Stimulated activated CD4-positive, alpha-beta T cell treated with anti-CD3 and anti-CD28 coated beads, Interleukin-4, amount 100 ng/mL, for 1 hour (primary cell): ENCODE measurements around the gene IFI27L1.

Source experiments
- DNase-seq: peaks from one replicate; pipeline ENCODE4 v3.0.0-alpha.2; 2020

The IFI27L1 gene

GRCh38 chr14:94115631-94116030, 34.5 kb downstream of the IFI27L1 start:
- no peak for DNase-seq

- DNase-seq, result no peak
Observed at GRCh38 chr14:94116701-94117100, 35.6 kb downstream of the IFI27L1 start.

GRCh38 chr14:94117856-94118255, 36.7 kb downstream of the IFI27L1 start:
- DNase-seq, result no peak

DNA sequence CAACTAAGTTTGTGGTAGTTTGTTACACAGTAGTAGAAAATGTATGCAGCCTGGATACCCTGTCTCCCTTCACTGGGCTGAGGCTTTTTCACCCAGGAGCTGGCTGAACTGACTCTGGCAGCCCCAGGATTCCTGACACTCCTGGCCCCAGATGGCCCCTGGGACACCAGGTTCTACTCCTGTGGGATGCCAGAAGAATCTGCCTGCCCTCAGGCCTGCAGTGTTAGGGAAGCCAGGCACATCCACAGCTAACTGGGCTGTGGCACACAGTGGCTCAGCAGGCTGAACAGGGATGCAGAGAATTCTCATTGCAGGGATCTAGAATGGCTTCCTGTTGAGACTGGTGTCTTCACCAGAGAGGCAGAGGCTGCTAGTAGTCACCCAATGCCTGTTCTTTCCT, 38.0 kb downstream of the IFI27L1 start:
- no peak for DNase-seq

- no peak for DNase-seq
Observed at GRCh38 chr14:94120667-94121340, 39.7 kb downstream of the IFI27L1 start.

- DNase-seq, result no peak
Observed at GRCh38 chr14:94121485-94121884, 40.4 kb downstream of the IFI27L1 start.

GRCh38 chr14:94122438-94122837, 41.3 kb downstream of the IFI27L1 start:
- DNase-seq, result no peak

DNA sequence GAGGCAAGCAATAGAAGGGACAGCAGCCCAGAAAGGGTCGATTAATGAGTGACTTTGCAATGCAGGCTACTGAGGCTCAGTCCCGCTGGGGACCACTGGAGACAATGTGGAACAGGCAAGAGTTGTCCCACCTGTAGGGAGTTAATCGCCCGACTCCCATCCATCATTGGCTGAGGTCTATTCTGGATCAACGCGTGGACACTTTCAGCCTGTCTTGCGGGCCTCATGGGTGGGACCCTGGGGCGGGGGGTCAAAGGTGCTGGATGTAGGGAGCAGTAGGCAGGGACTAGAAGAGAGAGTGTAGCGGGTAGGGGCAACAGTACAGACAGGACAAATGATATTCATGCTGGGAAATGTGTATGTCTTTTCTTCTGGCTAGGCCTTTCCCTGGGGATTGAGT, 42.2 kb downstream of the IFI27L1 start:
- no peak for DNase-seq

GRCh38 chr14:94123868-94124267, 42.8 kb downstream of the IFI27L1 start:
- DNase-seq, result no peak

DNA sequence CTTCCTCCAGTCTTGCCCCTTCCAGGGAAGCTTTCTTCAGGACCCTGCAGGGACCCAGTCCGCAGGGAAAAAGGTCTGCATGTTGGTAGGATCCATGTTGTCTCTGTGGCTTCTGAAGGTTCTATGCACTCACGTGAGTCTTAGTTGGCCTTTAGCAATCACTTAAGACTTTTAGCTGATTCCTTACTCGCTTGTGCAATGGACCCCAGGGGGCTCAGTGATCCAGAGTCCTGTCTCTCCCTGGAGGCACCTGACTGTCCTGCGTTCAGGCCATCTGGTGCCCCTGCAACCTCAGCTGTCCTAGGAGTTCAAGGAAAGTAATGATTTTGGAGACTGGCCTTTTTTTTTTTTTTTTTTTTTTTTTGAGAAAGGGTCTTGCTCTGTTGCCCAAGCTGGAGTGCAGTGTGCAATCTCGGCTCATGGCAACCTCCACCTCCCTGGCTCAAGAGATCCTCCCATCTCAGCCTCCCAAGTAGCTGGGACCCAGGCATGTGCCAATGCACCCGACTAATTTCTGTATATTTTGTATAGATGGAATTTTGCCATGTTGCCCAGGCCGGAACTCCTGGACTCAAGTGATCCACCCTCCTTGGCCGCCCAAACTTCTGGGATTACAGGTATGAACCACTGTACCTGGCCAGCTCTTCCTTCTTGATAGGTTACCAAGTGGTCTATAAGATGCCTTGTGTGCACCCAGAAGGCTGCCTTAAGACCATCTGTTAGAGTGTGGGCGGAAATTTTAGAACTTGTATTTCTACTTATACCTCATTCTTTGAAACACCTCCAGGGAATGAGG, 43.7 kb downstream of the IFI27L1 start:
- DNase-seq, result no peak

- DNase-seq, result no peak
Observed at GRCh38 chr14:94125659-94126418, 44.7 kb downstream of the IFI27L1 start.

DNA sequence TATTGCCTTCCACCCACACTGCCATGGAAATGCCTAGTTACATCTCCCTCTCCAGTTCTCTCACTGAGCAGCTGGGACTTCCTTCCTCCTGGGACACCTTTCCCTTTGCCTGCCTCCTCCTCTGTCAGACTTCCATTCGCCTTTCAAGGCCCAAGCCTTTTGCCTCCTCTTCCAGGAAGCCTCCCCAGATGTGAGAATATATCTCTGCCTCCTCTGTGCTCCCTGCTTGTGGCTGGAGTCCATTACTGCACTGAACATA, 45.2 kb downstream of the IFI27L1 start:
- no peak for DNase-seq

DNA sequence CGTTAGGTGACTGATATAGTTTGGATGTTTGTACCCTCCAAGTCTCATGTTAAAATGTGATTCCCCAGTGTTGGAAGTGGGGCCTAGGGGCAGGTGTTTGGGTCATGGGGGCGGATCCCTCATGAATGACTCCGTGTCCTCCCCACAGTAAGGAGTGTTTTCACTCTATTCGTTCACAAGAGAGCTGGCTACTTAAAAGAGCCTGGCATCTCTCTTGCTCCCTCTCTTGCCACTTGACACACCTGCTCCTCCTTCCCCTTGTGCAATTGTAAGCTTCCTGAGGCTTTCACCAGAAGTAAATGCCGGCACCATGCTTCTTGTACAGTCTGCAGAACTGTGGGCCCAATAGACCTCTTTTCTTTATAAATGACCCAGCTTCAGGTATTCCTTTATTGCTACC, 45.7 kb downstream of the IFI27L1 start:
- no peak for DNase-seq

DNA sequence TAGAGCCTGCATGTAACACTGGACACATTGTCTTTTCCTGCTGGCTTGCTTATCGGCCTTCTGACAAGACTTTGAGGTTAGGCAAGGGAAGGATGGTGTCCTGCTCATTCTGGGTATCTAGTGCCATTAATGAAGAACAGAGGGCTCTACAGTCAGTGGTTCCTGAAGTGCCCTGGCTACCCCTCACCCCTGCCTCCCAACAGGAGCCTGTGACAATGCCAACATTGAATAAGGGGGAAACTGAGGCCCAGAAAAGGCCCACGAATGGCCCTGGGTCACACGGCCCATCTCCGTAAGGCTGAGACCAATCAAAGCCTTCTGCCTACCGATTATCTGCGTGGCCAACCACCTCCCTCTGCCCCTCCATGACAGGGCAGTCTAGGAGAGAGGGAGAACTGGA, 46.2 kb downstream of the IFI27L1 start:
- no peak for DNase-seq

GRCh38 chr14:94128216-94128839, 47.2 kb downstream of the IFI27L1 start:
- no peak for DNase-seq

DNA sequence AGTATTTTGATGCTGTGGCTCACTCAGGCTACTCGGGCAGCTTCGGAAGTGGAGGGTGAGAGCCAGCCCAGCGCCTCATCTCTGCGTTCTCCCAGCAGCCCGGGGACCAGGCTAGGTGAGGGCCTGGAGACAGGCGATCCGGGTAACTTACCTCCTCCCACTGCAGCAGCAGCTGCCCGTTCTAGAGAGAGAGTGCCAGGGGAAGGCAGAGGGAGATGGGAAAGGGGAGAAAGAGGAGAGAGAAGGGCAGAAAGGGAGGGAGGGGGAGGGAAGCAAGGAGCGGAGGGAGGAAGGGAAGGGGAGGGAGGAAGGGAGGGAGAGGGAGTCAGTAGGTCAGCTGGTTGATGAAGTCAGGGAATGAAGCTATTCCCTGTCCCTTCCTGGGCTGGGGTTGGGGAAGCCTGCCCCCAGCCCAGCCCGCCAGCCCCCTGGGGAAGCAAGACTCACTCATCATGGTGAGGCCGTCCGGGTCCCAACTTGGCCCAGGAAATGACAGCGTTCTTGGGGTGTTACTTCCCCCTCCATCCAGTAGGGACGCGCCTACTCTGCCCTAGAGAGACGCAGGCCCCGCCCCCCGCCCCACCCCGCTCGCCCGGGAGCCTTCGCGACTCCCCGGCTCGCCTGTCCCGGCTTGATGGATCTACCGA, 48.1 kb downstream of the IFI27L1 start, which contains the start of gene IFI27L2:
IFI27L2 (minus strand) TSS at position 494 of the 647 bp plus-strand sequence; CDS start at position 454, 40 bp downstream.
- peak; percentile 63 for DNase-seq

- DNase-seq, result peak; percentile 13
Observed at GRCh38 chr14:94129758-94130414, 48.8 kb downstream of the IFI27L1 start.

GRCh38 chr14:94132285-94132887, 51.3 kb downstream of the IFI27L1 start:
- peak; percentile 42 for DNase-seq

DNA sequence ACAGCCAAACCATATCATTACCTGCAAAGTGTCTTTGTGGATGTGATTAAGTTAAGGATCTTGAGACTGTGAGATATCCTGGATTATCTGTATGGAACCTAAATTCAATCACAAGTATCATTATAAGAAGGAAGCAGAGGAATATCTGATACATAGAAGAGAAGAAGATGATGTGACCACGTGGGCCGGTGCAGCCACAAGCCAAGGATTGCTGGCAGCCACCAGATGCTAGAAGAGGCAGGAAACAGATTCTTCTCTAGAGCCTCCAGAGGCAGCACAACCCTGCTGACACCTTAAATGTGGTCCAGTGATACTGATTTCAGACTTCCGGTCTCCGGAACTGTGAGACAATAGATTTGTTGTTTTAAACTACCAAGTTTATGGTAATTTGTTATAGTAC, 54.4 kb downstream of the IFI27L1 start:
- DNase-seq, result no peak

DNA sequence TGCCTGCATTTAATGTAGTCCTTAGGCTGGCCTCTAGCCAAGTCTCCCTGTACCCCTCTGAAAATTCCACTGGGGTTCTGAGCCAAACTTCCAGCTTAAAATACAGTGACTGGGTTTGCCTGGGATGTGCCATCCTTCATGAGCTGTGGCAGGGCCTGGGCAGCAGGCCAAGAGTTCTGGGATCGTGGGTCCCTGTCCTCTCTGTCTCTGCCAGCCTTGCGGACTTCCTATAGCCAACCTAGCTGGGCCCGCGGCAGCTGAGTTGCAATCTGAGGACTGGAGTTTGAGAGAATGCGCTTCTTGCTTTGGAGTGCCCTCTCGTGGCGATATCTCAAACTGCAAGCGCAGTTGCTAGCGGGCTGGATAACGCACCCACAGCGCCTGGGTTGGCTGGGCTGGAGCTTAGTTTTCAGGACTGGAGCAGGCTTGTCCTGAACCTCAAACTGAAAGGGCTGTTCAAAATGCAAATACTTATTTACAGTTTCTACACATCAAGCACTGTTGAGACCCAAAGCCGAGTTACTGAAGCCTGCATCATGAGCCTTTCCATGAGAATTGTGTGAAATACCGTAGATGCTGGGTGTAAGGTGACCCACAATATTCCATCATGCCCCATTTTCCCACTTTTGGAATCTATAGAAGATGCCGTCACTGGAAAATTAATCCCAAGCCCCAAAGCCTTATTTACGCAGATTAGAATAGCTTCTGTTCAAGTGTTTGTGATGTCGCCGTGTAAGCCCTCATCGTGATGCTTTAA, 55.6 kb downstream of the IFI27L1 start:
- peak; percentile 86 for DNase-seq

GRCh38 chr14:94138251-94138650, 57.1 kb downstream of the IFI27L1 start:
- DNase-seq, result no peak
